Caco-2 (cell line): Measurements from ENCODE around the gene MED8. TPM values are rescaled to one million over a fixed set of nuclear protein-coding genes. Genes with fewer than 3 reads are reported as not detected.

Source experiments
- BruUV-seq: library from RNA; stranded (reverse); fragments of 400-500 nt; replicated peaks from 2 replicates; lab custom pipeline; 2021; lab: Mats Ljungman, UMichigan
- CTCF ChIA-PET: fragments of 300-600 bp; sonication (Branson Sonifier 250); formaldehyde crosslinking; loops from one replicate; lab custom pipeline; 2022; ENCODE audit warnings: antibody characterized with exemption; lab: Charles Lee
- POLR2A ChIA-PET: fragments of 300-600 bp; sonication (Branson Sonifier 250); formaldehyde crosslinking; loops from one replicate; lab custom pipeline; 2022; ENCODE audit warnings: antibody characterized with exemption; lab: Charles Lee
- DNase-seq, 2 experiments: peaks; one replicate each; pipeline versions ENCODE4 v3.0.0 to v3.0.0-alpha.2; 2020 to 2022
- H3K27me3 ChIP-seq: replicated peaks from 2 replicates; pipeline ENCODE4 v1.6.0; 2011; ENCODE audit warnings: low read length; ENCODE audit not compliant: control insufficient read depth, insufficient read depth
- H3K36me3 ChIP-seq: 2 replicates; pipeline ENCODE4 v1.5.1; 2011; ENCODE audit warnings: low read length; ENCODE audit not compliant: control insufficient read depth, insufficient read depth
- H3K4me1 ChIP-seq: fragments of 250-450 bp; sonication (Bioruptor Pico); 2 replicates; pipeline ENCODE4 v1.5.1; 2020; ENCODE audit warnings: mild to moderate bottlenecking
- H3K4me3 ChIP-seq: 2 replicates; pipeline ENCODE4 v1.5.1; 2011; ENCODE audit warnings: low read depth, mild to moderate bottlenecking, control low read depth, low read length
- H3K9me3 ChIP-seq: fragments of 250-450 bp; sonication (Bioruptor Pico); 2 replicates; pipeline ENCODE4 v1.5.1; 2020; ENCODE audit warnings: mild to moderate bottlenecking, moderate library complexity
- H3K27ac Mint-ChIP-seq: one replicate; pipeline ENCODE4 v1.8.0; 2022; ENCODE audit warnings: mixed read lengths; ENCODE audit not compliant: unreplicated experiment
- H3K27me3 Mint-ChIP-seq: one replicate; pipeline ENCODE4 v1.8.0; 2022; ENCODE audit warnings: mixed read lengths; ENCODE audit not compliant: insufficient read depth, unreplicated experiment
- H3K36me3 Mint-ChIP-seq: one replicate; pipeline ENCODE4 v1.8.0; 2022; ENCODE audit warnings: mild to moderate bottlenecking, mixed read lengths; ENCODE audit not compliant: insufficient read depth, unreplicated experiment
- H3K4me1 Mint-ChIP-seq: one replicate; pipeline ENCODE4 v1.8.0; 2022; ENCODE audit warnings: low read depth, mixed read lengths; ENCODE audit not compliant: unreplicated experiment
- H3K4me3 Mint-ChIP-seq: one replicate; pipeline ENCODE4 v1.8.0; 2022; ENCODE audit warnings: mild to moderate bottlenecking, moderate library complexity, mixed read lengths; ENCODE audit not compliant: unreplicated experiment
- H3K9me3 Mint-ChIP-seq: one replicate; pipeline ENCODE4 v1.8.0; 2022; ENCODE audit warnings: mixed read lengths; ENCODE audit not compliant: unreplicated experiment
- intact Hi-C: fragments of 100-400 bp; cut with micrococcal nuclease; formaldehyde crosslinking; loops from one replicate; pipeline ENCODE4 v1.10.0; 2022; ENCODE audit not compliant: unreplicated experiment
- total RNA-seq: library from RNA; stranded (reverse); gene quantifications from 2 replicates; pipeline ENCODE4 v1.2.3, GENCODE V29; 2022
- TF ChIP-seq, protein P1 (sequence below), 2 experiments: fragments of 200-600 bp in 1 of 2; IDR thresholded peaks; 1 replicate in 1 of 2; 2 replicates in 1 of 2; pipeline versions ENCODE4 v1.5.1 to v1.8.0; 2011 to 2022; ENCODE audit warnings: antibody characterized with exemption in 1 of 2, control low read depth in 1 of 2, inconsistent platforms in 1 of 2, low read depth in 1 of 2, low read length in 1 of 2, mild to moderate bottlenecking in 1 of 2, moderate library complexity in 1 of 2; ENCODE audit not compliant: insufficient read depth in 1 of 2, severe bottlenecking in 1 of 2, unreplicated experiment in 1 of 2

MED8 gene
- total RNA-seq, 1 experiment from 2014 or later, result 35.8 TPM

DNA sequence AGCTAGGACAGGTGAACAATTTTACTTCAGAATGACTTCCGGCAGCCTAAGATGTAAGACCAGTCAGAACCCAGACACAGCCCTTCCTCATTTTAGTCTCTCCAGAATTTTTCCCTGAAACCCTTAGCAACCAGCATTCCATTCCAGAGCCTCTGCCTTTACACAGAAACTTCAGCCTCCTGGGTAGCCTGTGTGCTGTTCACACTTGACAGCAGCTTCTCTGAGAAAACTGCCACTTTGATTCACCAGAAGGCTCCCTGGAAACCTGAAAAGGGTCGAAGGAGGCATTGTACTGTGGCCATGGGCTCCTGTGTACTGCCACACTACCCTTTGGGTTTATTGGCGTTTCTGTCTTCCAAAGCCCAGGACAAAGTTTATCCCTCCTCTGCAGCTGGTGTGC, 46.8 kb upstream of the MED8 start:
- Mint-ChIP-seq H3K4me3 (no peak overlapping the region), H3K27ac (no peak overlapping the region), H3K4me1 (no peaks in the 10 kb centered on the region), H3K9me3 (no peaks in the 10 kb centered on the region), H3K27me3 (no peaks in the 10 kb centered on the region), H3K36me3 (peaks cover 6% of the 10 kb centered on the region)
- Histone ChIP-seq H3K36me3 (no peaks in the 10 kb centered on the region), H3K4me3 (no peak overlapping the region), H3K4me1 (no peaks in the 10 kb centered on the region), H3K27me3 (no peaks in the 10 kb centered on the region), H3K9me3 (no peaks in the 10 kb centered on the region)
- intact Hi-C loops, result no loop called here
- ChIA-PET POLR2A (no interaction called here), CTCF (no interaction called here)
- BruUV-seq, result no TSS peak
- TF ChIP-seq, protein P1, sequence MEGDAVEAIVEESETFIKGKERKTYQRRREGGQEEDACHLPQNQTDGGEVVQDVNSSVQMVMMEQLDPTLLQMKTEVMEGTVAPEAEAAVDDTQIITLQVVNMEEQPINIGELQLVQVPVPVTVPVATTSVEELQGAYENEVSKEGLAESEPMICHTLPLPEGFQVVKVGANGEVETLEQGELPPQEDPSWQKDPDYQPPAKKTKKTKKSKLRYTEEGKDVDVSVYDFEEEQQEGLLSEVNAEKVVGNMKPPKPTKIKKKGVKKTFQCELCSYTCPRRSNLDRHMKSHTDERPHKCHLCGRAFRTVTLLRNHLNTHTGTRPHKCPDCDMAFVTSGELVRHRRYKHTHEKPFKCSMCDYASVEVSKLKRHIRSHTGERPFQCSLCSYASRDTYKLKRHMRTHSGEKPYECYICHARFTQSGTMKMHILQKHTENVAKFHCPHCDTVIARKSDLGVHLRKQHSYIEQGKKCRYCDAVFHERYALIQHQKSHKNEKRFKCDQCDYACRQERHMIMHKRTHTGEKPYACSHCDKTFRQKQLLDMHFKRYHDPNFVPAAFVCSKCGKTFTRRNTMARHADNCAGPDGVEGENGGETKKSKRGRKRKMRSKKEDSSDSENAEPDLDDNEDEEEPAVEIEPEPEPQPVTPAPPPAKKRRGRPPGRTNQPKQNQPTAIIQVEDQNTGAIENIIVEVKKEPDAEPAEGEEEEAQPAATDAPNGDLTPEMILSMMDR (IDR thresholded peaks at IDR 0.05; ENCODE audit: insufficient read depth in 1 of 2, low read depth in 1 of 2, low read length in 1 of 2, severe bottlenecking in 1 of 2, unreplicated experiment in 1 of 2), result no peak
- no peak for DNase-seq

DNA sequence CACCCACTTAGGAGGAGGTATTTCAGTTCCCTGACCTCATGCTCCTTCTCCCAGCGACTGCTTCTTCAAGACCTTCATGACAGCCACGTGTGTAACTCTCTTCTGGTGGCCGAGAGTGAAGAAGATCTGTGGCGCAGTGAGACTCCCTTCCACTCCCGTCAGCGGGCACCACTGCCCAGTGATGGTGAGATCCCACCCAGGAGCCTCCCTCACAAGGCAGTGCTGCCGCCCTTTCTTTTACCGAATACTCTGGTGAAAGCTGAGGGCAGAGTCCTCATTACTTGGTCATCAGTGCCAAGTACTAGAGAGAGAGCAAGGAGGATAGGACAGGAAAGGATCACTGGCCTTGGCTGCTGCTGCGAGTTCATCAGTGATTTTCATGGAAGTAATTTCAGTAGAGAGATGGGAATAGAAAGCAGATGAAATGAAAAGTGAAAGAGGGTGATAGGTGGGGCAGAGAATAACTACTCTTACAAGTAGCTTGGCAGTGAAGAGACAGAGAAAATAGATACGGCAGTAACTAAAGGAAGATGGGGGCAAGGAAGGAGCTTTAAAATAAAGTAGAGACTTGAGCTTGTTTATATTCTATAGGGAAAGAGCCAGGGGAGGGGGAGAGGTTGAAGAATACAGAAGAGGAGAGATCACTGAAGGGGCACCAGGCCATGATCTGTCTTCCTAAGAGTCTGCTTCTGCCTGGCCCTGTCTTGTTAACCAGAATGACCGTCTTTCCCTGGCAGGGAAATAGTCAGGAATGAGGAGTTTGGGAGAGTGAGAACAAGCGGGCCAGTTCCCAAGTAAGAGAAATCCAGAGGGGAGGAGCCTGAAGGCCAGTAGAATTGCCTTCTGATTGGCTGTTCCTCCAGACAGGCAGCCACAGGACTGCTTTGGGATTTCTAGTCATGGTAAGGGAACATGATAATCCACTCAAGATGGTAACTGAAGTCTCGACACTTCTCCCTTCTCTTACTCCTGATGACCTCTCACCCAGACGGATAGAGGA, 45.8 kb upstream of the MED8 start:
- H3K27me3 ChIP-seq, result no peaks in the 10 kb centered on the region
- no TSS peak for BruUV-seq
- ChIA-PET POLR2A (no interaction called here), CTCF (no interaction called here)
- H3K4me1 ChIP-seq, result no peaks in the 10 kb centered on the region
- H3K36me3 ChIP-seq, result no peaks in the 10 kb centered on the region
- Mint-ChIP-seq H3K4me3 (no peak overlapping the region), H3K27me3 (no peaks in the 10 kb centered on the region), H3K9me3 (no peaks in the 10 kb centered on the region), H3K4me1 (no peaks in the 10 kb centered on the region), H3K27ac (no peak overlapping the region), H3K36me3 (peaks cover 10% of the 10 kb centered on the region)
- intact Hi-C loops, result no loop called here
- TF ChIP-seq, protein P1 (IDR thresholded peaks at IDR 0.05; ENCODE audit: insufficient read depth in 1 of 2, low read depth in 1 of 2, low read length in 1 of 2, severe bottlenecking in 1 of 2, unreplicated experiment in 1 of 2), result no peak
- DNase-seq, result no peak
- H3K9me3 ChIP-seq, result no peaks in the 10 kb centered on the region
- no peak overlapping the region for H3K4me3 ChIP-seq

DNA sequence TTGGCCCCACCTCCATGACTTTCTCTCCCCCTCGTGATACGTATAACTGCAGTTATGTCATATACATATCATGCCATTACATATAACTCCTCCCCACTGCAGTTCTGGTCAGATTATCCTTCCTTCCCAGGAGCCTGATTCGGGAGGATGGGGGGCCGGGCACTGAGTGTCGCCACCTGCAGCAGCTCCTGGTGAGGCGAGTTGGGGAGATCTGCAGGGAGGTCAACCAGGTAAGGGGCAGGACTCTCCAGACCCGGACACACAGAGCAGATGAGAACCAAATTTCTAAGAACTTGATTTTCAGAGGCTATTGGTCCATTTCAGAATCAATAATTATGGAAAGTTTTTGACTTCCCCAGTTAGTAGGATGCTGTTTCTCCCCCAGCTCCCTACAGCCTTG, 44.7 kb upstream of the MED8 start:
- no peaks in the 10 kb centered on the region for H3K36me3 ChIP-seq
- POLR2A ChIA-PET, result interaction anchor here (0.6 kb wide), 1 partner anchor 1966 kb away, joined by 13 read pairs; no protein-coding TSS in a partner anchor
- CTCF ChIA-PET, result no interaction called here

More for the DNA sequence above, 44.7 kb upstream of the MED8 start:
- no peaks in the 10 kb centered on the region for H3K4me1 ChIP-seq
- no peaks in the 10 kb centered on the region for H3K9me3 ChIP-seq
- H3K4me3 ChIP-seq, result no peak overlapping the region
- no peak for DNase-seq
- H3K27me3 ChIP-seq, result no peaks in the 10 kb centered on the region
- no peak overlapping the region for H3K27ac Mint-ChIP-seq
- TF ChIP-seq, protein P1 (IDR thresholded peaks at IDR 0.05; ENCODE audit: insufficient read depth in 1 of 2, low read depth in 1 of 2, low read length in 1 of 2, severe bottlenecking in 1 of 2, unreplicated experiment in 1 of 2), result no peak
- intact Hi-C loops, result no loop called here
- no peaks in the 10 kb centered on the region for H3K27me3 Mint-ChIP-seq
- H3K36me3 Mint-ChIP-seq, result peaks cover 14% of the 10 kb centered on the region
- BruUV-seq, result no TSS peak
- H3K4me1 Mint-ChIP-seq, result no peaks in the 10 kb centered on the region
- no peaks in the 10 kb centered on the region for H3K9me3 Mint-ChIP-seq
- H3K4me3 Mint-ChIP-seq, result no peak overlapping the region
